Trophoblast cell (in vitro differentiated cells and primary cell): Measurements from ENCODE around the gene WDR20.
A peak's percentile ranks its signal among the peaks of the same experiment; 100 is the strongest.

Source experiments
- DNase-seq, 2 donors: peaks; one replicate each; pipeline ENCODE4 v3.0.0-alpha.2; 2016
- H2AFZ ChIP-seq: 2 replicates; pipeline ENCODE4 v1.6.1; 2013; ENCODE audit warnings: low read length, moderate library complexity, mild to moderate bottlenecking; ENCODE audit not compliant: insufficient read depth, poor library complexity
- H2AK5ac ChIP-seq: 2 replicates; pipeline ENCODE4 v1.6.1; 2013; ENCODE audit warnings: mild to moderate bottlenecking, low read length
- H2BK120ac ChIP-seq: 2 replicates; pipeline ENCODE4 v1.6.1; 2013; ENCODE audit warnings: low read length, mild to moderate bottlenecking, moderate library complexity; ENCODE audit not compliant: insufficient read depth, poor library complexity
- H2BK12ac ChIP-seq: 2 replicates; pipeline ENCODE4 v1.6.1; 2013; ENCODE audit warnings: mild to moderate bottlenecking, low read length, moderate library complexity
- H2BK5ac ChIP-seq: 2 replicates; pipeline ENCODE4 v1.6.1; 2013; ENCODE audit warnings: low read length, low read depth, moderate library complexity, mild to moderate bottlenecking; ENCODE audit not compliant: poor library complexity
- H3K14ac ChIP-seq: 2 replicates; pipeline ENCODE4 v1.6.1; 2013; ENCODE audit warnings: mild to moderate bottlenecking, low read length
- H3K18ac ChIP-seq: 2 replicates; pipeline ENCODE4 v1.6.1; 2013; ENCODE audit warnings: mild to moderate bottlenecking, low read length
- H3K23ac ChIP-seq: 2 replicates; pipeline ENCODE4 v1.6.1; 2013; ENCODE audit warnings: low read length
- H3K27ac ChIP-seq: 2 replicates; pipeline ENCODE4 v1.5.1; 2013; ENCODE audit warnings: low read depth, mild to moderate bottlenecking, inconsistent platforms, low read length, moderate library complexity
- H3K27me3 ChIP-seq: 2 replicates; pipeline ENCODE4 v1.6.1; 2013; ENCODE audit warnings: inconsistent platforms, mild to moderate bottlenecking, low read length, moderate library complexity; ENCODE audit not compliant: insufficient read depth
- H3K36me3 ChIP-seq, 2 experiments: 1 replicate in 1 of 2; 2 replicates in 1 of 2; pipeline ENCODE4 v1.6.1; 2013; ENCODE audit warnings: low read length in 2 of 2, mild to moderate bottlenecking in 2 of 2, moderate library complexity in 1 of 2; ENCODE audit not compliant: insufficient read depth in 2 of 2, control insufficient read depth in 1 of 2
- H3K4ac ChIP-seq: 2 replicates; pipeline ENCODE4 v1.6.1; 2013; ENCODE audit warnings: low read depth, mild to moderate bottlenecking, low read length, moderate library complexity
- H3K4me1 ChIP-seq, 2 experiments: 1 replicate in 1 of 2; 2 replicates in 1 of 2; pipeline ENCODE4 v1.6.1; 2013; ENCODE audit warnings: low read length in 2 of 2, mild to moderate bottlenecking in 2 of 2, moderate library complexity in 1 of 2; ENCODE audit not compliant: insufficient read depth in 2 of 2, control insufficient read depth in 1 of 2
- H3K4me2 ChIP-seq: 2 replicates; pipeline ENCODE4 v1.6.1; 2013; ENCODE audit warnings: inconsistent platforms, mild to moderate bottlenecking, low read length, moderate library complexity
- H3K4me3 ChIP-seq: 2 replicates; pipeline ENCODE4 v1.5.1; 2013; ENCODE audit warnings: mild to moderate bottlenecking, low read depth, low read length, inconsistent platforms
- H3K79me1 ChIP-seq: one replicate; pipeline ENCODE4 v1.6.1; 2013; ENCODE audit warnings: low read length
- H3K79me2 ChIP-seq: 2 replicates; pipeline ENCODE4 v1.6.1; 2013; ENCODE audit warnings: low read length, mild to moderate bottlenecking; ENCODE audit not compliant: control insufficient read depth, insufficient read depth, poor library complexity
- H3K9ac ChIP-seq: 2 replicates; pipeline ENCODE4 v1.6.1; 2013; ENCODE audit warnings: mild to moderate bottlenecking, low read length
- H3K9me3 ChIP-seq: 2 replicates; pipeline ENCODE4 v1.6.1; 2013; ENCODE audit warnings: low read depth, mild to moderate bottlenecking, control low read depth, inconsistent platforms, low read length; ENCODE audit not compliant: insufficient read depth
- H4K12ac ChIP-seq: 2 replicates; pipeline ENCODE4 v1.6.1; 2013; ENCODE audit warnings: low read depth, mild to moderate bottlenecking, low read length, moderate library complexity
- H4K8ac ChIP-seq: 2 replicates; pipeline ENCODE4 v1.6.1; 2013; ENCODE audit warnings: low read depth, mild to moderate bottlenecking, low read length, moderate library complexity
- H4K91ac ChIP-seq: one replicate; pipeline ENCODE4 v1.6.1; 2013; ENCODE audit warnings: low read depth, mild to moderate bottlenecking, low read length, moderate library complexity
- WGBS: extraction: QIAGEN DNeasy Blood & Tissue Kit; methylation state at CpG from one replicate; pipeline ENCODE4 v1.1.7; 2013; ENCODE audit warnings: missing lambda C conversion rate; ENCODE audit not compliant: insufficient read length, insufficient coverage; ENCODE audit errors: extremely low coverage; 5-methylcytosine and 5-hydroxymethylcytosine counted together

The WDR20 gene

GRCh38 chr14:102095231-102095870 lies 44.3 kb upstream of the WDR20 start:
- Histone ChIP-seq H4K8ac (no peak overlapping the region), H2AK5ac (peak overlapping the region; percentile 41), H4K91ac (peak overlapping the region; percentile 92), H4K12ac (no peak overlapping the region), H2AFZ (no peak overlapping the region), H2BK120ac (peak overlapping the region; percentile 7), H3K79me1 (peaks cover 16% of the 10 kb centered on the region), H3K4me1 (peaks cover 19 to 23% of the 10 kb centered on the region in 2 experiments), H3K9me3 (peaks cover 1% of the 10 kb centered on the region), H2BK5ac (peak overlapping the region; percentile 78), H3K23ac (no peak overlapping the region), H3K14ac (peak overlapping the region; percentile 3), H3K4ac (no peak overlapping the region), H3K27me3 (no peaks in the 10 kb centered on the region), H3K4me2 (peak overlapping the region; percentile 28), H2BK12ac (peak overlapping the region; percentile 24), H3K36me3 (no peaks in the 10 kb centered on the region), H3K4me3 (no peak overlapping the region), H3K18ac (no peak overlapping the region), H3K79me2 (no peaks in the 10 kb centered on the region), H3K9ac (no peak overlapping the region), H3K27ac (peak overlapping the region; percentile 85)
- no peak for DNase-seq
- no CpG with 5 or more reads among the region's 6 CpGs for WGBS

- Histone ChIP-seq H3K36me3 (no peaks in the 10 kb centered on the region), H3K4me3 (no peak overlapping the region), H3K4ac (peak overlapping the region; percentile 24), H4K8ac (peak overlapping the region; percentile 74), H3K9me3 (peaks cover 1% of the 10 kb centered on the region), H3K79me1 (peaks cover 16% of the 10 kb centered on the region), H3K18ac (peak overlapping the region; percentile 72), H2AFZ (no peak overlapping the region), H2BK120ac (peak overlapping the region; percentile 61), H3K9ac (no peak overlapping the region), H3K4me1 (peaks cover 19 to 23% of the 10 kb centered on the region in 2 experiments), H3K27me3 (no peaks in the 10 kb centered on the region), H4K12ac (peak overlapping the region; percentile 16), H3K79me2 (no peaks in the 10 kb centered on the region), H2BK12ac (peak overlapping the region; percentile 60), H3K23ac (no peak overlapping the region), H2AK5ac (peak overlapping the region; percentile 67), H3K27ac (peak overlapping the region; percentile 85), H2BK5ac (peak overlapping the region; percentile 78), H4K91ac (peak overlapping the region; percentile 92), H3K14ac (peak overlapping the region; percentile 78), H3K4me2 (peak overlapping the region; percentile 45)
- WGBS, result no CpG with 5 or more reads among the region's 8 CpGs
- no peak for DNase-seq
Measured at GRCh38 chr14:102095871-102096568, 43.7 kb upstream of the WDR20 start.

GRCh38 chr14:102096569-102097188 lies 43.0 kb upstream of the WDR20 start:
- H3K4me2 ChIP-seq, result peak overlapping the region; percentile 45
- H2BK12ac ChIP-seq, result peak overlapping the region; percentile 60
- H3K27ac ChIP-seq, result peak overlapping the region; percentile 85
- H4K91ac ChIP-seq, result peak overlapping the region; percentile 92
- no peaks in the 10 kb centered on the region for H3K36me3 ChIP-seq
- H3K79me1 ChIP-seq, result peaks cover 16% of the 10 kb centered on the region
- H2AK5ac ChIP-seq, result peak overlapping the region; percentile 24
- peaks cover 19 to 23% of the 10 kb centered on the region in 2 experiments for H3K4me1 ChIP-seq
- H2BK5ac ChIP-seq, result no peak overlapping the region
- H3K4me3 ChIP-seq, result no peak overlapping the region
- no peak overlapping the region for H2AFZ ChIP-seq
- WGBS, result no CpG with 5 or more reads among the region's 12 CpGs
- no peaks in the 10 kb centered on the region for H3K79me2 ChIP-seq
- H3K14ac ChIP-seq, result no peak overlapping the region
- H3K9ac ChIP-seq, result no peak overlapping the region
- peaks cover 1% of the 10 kb centered on the region for H3K9me3 ChIP-seq
- H3K27me3 ChIP-seq, result no peaks in the 10 kb centered on the region
- no peak overlapping the region for H3K4ac ChIP-seq
- H4K8ac ChIP-seq, result peak overlapping the region; percentile 74
- peak; percentile 88 to 94 for DNase-seq
- peak overlapping the region; percentile 41 for H3K18ac ChIP-seq
- no peak overlapping the region for H3K23ac ChIP-seq
- peak overlapping the region; percentile 64 for H2BK120ac ChIP-seq
- H4K12ac ChIP-seq, result no peak overlapping the region

- WGBS, result no CpG with 5 or more reads among the region's 7 CpGs
- no peaks in the 10 kb centered on the region for H3K27me3 ChIP-seq
- peak overlapping the region; percentile 1 for H2AK5ac ChIP-seq
- no peak overlapping the region for H3K23ac ChIP-seq
- H2BK12ac ChIP-seq, result peak overlapping the region; percentile 3
- peak overlapping the region; percentile 22 for H4K12ac ChIP-seq
- no peaks in the 10 kb centered on the region for H3K36me3 ChIP-seq
- H4K8ac ChIP-seq, result peak overlapping the region; percentile 44
- H3K79me1 ChIP-seq, result peaks cover 16% of the 10 kb centered on the region
- peak overlapping the region; percentile 51 for H3K4me2 ChIP-seq
- H2AFZ ChIP-seq, result peak overlapping the region; percentile 23
- H3K14ac ChIP-seq, result peak overlapping the region; percentile 16
- no peaks in the 10 kb centered on the region for H3K79me2 ChIP-seq
- H3K27ac ChIP-seq, result peak overlapping the region; percentile 83
- peak overlapping the region; percentile 33 for H2BK120ac ChIP-seq
- H4K91ac ChIP-seq, result peak overlapping the region; percentile 88
- H2BK5ac ChIP-seq, result peak overlapping the region; percentile 67
- H3K4ac ChIP-seq, result peak overlapping the region; percentile 13
- peaks cover 19 to 23% of the 10 kb centered on the region in 2 experiments for H3K4me1 ChIP-seq
- peak; percentile 98 for DNase-seq
- peaks cover 1% of the 10 kb centered on the region for H3K9me3 ChIP-seq
- no peak overlapping the region for H3K9ac ChIP-seq
- H3K4me3 ChIP-seq, result peak overlapping the region; percentile 3
- H3K18ac ChIP-seq, result no peak overlapping the region
Measured at GRCh38 chr14:102097441-102098135, 42.1 kb upstream of the WDR20 start.
